Epidermal melanocyte (primary cell): ENCODE measurements around the gene TAF11.
"Not testable (repeated sequence)": the region's sequence is repeated elsewhere in the genome, so short reads cannot be mapped to it uniquely, and the experiment has no call there.

Experiments used
- DNase-seq: peaks from one replicate; pipeline ENCODE4 v3.0.0; 2011; ENCODE audit warnings: low spot score; ENCODE audit not compliant: insufficient read length

Gene TAF11

GRCh38 chr6:34887753-34888513, at the start of gene TAF11:
Gene TAF11, minus strand, starts transcription at chr6:34888042. Its CDS starts 85 bp downstream, at chr6:34887957.
- DNase-seq = peak; percentile 89

GRCh38 chr6:34934516-34934915, 46.7 kb upstream of the TAF11 start:
- no peak for DNase-seq

- DNase-seq = not testable (repeated sequence)
Measured at GRCh38 chr6:34932202-34932601, 44.4 kb upstream of the TAF11 start.

GRCh38 chr6:34930221-34930620, 42.4 kb upstream of the TAF11 start:
- no peak for DNase-seq

- DNase-seq = no peak
Measured at GRCh38 chr6:34929241-34929978, 41.6 kb upstream of the TAF11 start.

- DNase-seq = no peak
Measured at GRCh38 chr6:34928695-34929094, 40.9 kb upstream of the TAF11 start.

- peak; percentile 31 for DNase-seq
Measured at GRCh38 chr6:34928220-34928619, 40.4 kb upstream of the TAF11 start.

- no peak for DNase-seq
Measured at GRCh38 chr6:34926655-34927054, 38.8 kb upstream of the TAF11 start.

- DNase-seq = no peak
Measured at GRCh38 chr6:34924831-34925625, 37.2 kb upstream of the TAF11 start.

GRCh38 chr6:34922177-34922663, 34.4 kb upstream of the TAF11 start:
- DNase-seq = no peak

- no peak for DNase-seq
Measured at GRCh38 chr6:34920097-34920496, 32.3 kb upstream of the TAF11 start.

GRCh38 chr6:34919651-34920050, 31.8 kb upstream of the TAF11 start:
- no peak for DNase-seq

- DNase-seq = no peak
Measured at GRCh38 chr6:34917626-34918285, 29.9 kb upstream of the TAF11 start.

- no peak for DNase-seq
Measured at GRCh38 chr6:34916348-34916967, 28.6 kb upstream of the TAF11 start.

- no peak for DNase-seq
Measured at GRCh38 chr6:34914358-34914757, 26.5 kb upstream of the TAF11 start.

- DNase-seq = peak; percentile 28
Measured at GRCh38 chr6:34912715-34913464, 25.0 kb upstream of the TAF11 start.

- DNase-seq = no peak
Measured at GRCh38 chr6:34911822-34912221, 24.0 kb upstream of the TAF11 start.

- peak; percentile 54 for DNase-seq
Measured at GRCh38 chr6:34909320-34909883, 21.6 kb upstream of the TAF11 start.

- DNase-seq = no peak
Measured at GRCh38 chr6:34908194-34908593, 20.4 kb upstream of the TAF11 start.

GRCh38 chr6:34906826-34907225, 19.0 kb upstream of the TAF11 start:
- DNase-seq = no peak
